Right lobe of liver (tissue), 6 donors: Measurements from ENCODE around the gene LY6G6C. TPM values are rescaled to one million over a fixed set of nuclear protein-coding genes. Genes with fewer than 3 reads are reported as not detected.
A peak's percentile ranks its signal among the peaks of the same experiment; 100 is the strongest.

ENCODE experiments used
- ATAC-seq, 4 donors: fragments of 200-7000 bp; cut with Tn5 transposase; one replicate each; pipeline ENCODE4 v1.9.1; 2020; ENCODE audit warnings: mild to moderate bottlenecking in 4 of 4, moderate library complexity in 4 of 4
- DNase-seq, 3 donors: peaks; one replicate each; pipeline ENCODE4 v3.0.0-alpha.2; 2020
- H3K27ac ChIP-seq, 3 donors: fragments of 200-600 bp; one replicate each; pipeline ENCODE4 v1.8.0; 2022
- H3K27me3 ChIP-seq, 2 donors: fragments of 200-600 bp; one replicate each; pipeline ENCODE4 v1.8.0; 2022
- H3K36me3 ChIP-seq, 4 donors: fragments of 200-600 bp; sonication (generic) in 1 of 4; one replicate each; pipeline versions ENCODE4 v1.5.1 to v1.8.0; 2017 to 2022; ENCODE audit warnings: control low read depth in 1 of 4
- H3K4me1 ChIP-seq, 4 donors: fragments of 200-600 bp; sonication (generic) in 1 of 4; one replicate each; pipeline versions ENCODE4 v1.5.1 to v1.8.0; 2017 to 2022; ENCODE audit warnings: control low read depth in 1 of 4
- H3K4me3 ChIP-seq, 3 donors: fragments of 200-600 bp; one replicate each; pipeline ENCODE4 v1.8.0; 2022
- H3K9me3 ChIP-seq, 4 donors: fragments of 200-600 bp; sonication (generic) in 1 of 4; one replicate each; pipeline versions ENCODE4 v1.5.1 to v1.8.0; 2017 to 2022; ENCODE audit warnings: control low read depth in 1 of 4
- POLR2A ChIP-seq: fragments of 450-650 bp; IDR thresholded peaks from one replicate; pipeline ENCODE4 v1.6.1; 2017; ENCODE audit warnings: antibody characterized with exemption, mild to moderate bottlenecking
- WGBS: methylation state at CpG from one replicate; pipeline ENCODE4 v1.1.6; 2018; ENCODE audit warnings: low coverage, low lambda C conversion rate; ENCODE audit not compliant: insufficient coverage; ENCODE audit errors: missing lambda C conversion rate; 5-methylcytosine and 5-hydroxymethylcytosine counted together
- intact Hi-C, 2 donors: fragments of 100-400 bp; cut with DNase I; formaldehyde crosslinking; loops; one replicate each; pipeline versions ENCODE4 v1.11.2 to v1.14.1; 2022
- total RNA-seq, 6 experiments: library from RNA; depleted of rRNA in 2 of 6; stranded (reverse); fragments of >200 nt in 2 of 6; fragmentation: NEBNext Ultra II Directional in 3 of 6; extraction: Animal tissue kit (Norgen Biotek cat#: 25700) in 3 of 6; gene quantifications; one replicate each; pipeline versions ENCODE4 v1.1.0 to v1.2.4, GENCODE V29; 2016 to 2023
- TF ChIP-seq, protein P1 (sequence below), 4 donors: fragments of 200-600 bp in 3 of 4; fragments of 450-650 bp in 1 of 4; IDR thresholded peaks; one replicate each; pipeline versions ENCODE4 v1.5.1 to v1.8.0; 2016 to 2022; ENCODE audit warnings: antibody characterized with exemption in 4 of 4, mild to moderate bottlenecking in 2 of 4
- donor health status: DM: no; HTN: yes; CAD: no.
- donor health status: DM: no; HTN: no; CAD: no.
- donor health status: DM: no; HTN: no; CAD: no.
- donor health status: DM: no; HTN: yes; CAD: no.
- donor health status: DM: no; HTN: yes; CAD: no.

LY6G6C gene
- total RNA-seq, 6 experiments from 2014 or later, result not detected

DNA sequence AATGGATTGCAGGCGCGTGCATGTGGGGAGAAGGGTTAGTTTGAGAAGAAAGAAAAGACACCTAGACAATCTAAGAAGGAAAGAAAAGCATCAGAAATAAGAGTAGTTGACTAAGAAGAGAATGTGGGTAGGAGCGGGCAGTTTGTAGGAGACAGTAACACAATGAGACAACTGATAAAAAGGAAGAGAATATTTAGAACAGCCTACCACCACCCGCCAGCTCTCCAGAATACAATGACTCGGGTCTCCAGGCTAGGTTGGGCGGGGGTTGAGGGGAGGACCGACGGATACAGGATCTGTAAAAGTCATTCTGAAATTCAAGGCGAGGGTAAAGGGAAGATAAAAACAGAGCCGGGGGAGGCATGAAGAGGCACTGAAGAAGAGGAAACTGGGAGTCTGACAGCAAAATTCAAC is 19.1 kb downstream of the LY6G6C start:
- DNase-seq (no peak), ATAC-seq (peak; percentile 1 to 6 (median 4))
- Histone ChIP-seq H3K36me3 (peaks cover 0 to 20% (median 2%) of the 10 kb centered on the region in 4 donors), H3K4me1 (peaks cover 0 to 21% (median 11%) of the 10 kb centered on the region in 4 donors), H3K9me3 (no peaks in the 10 kb centered on the region), H3K27ac (peak overlapping the region; percentile 95 to 98 (median 97)), H3K4me3 (peak overlapping the region; percentile 71 to 80 (median 77)), H3K27me3 (no peaks in the 10 kb centered on the region)
- intact Hi-C loops, result no loop called here
- TF ChIP-seq POLR2A, result no peak
- TF ChIP-seq, protein P1, sequence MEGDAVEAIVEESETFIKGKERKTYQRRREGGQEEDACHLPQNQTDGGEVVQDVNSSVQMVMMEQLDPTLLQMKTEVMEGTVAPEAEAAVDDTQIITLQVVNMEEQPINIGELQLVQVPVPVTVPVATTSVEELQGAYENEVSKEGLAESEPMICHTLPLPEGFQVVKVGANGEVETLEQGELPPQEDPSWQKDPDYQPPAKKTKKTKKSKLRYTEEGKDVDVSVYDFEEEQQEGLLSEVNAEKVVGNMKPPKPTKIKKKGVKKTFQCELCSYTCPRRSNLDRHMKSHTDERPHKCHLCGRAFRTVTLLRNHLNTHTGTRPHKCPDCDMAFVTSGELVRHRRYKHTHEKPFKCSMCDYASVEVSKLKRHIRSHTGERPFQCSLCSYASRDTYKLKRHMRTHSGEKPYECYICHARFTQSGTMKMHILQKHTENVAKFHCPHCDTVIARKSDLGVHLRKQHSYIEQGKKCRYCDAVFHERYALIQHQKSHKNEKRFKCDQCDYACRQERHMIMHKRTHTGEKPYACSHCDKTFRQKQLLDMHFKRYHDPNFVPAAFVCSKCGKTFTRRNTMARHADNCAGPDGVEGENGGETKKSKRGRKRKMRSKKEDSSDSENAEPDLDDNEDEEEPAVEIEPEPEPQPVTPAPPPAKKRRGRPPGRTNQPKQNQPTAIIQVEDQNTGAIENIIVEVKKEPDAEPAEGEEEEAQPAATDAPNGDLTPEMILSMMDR (IDR thresholded peaks at IDR 0.05), result no peak
- under 1% methylated on average over 10 of the region's 10 CpGs for WGBS

DNA sequence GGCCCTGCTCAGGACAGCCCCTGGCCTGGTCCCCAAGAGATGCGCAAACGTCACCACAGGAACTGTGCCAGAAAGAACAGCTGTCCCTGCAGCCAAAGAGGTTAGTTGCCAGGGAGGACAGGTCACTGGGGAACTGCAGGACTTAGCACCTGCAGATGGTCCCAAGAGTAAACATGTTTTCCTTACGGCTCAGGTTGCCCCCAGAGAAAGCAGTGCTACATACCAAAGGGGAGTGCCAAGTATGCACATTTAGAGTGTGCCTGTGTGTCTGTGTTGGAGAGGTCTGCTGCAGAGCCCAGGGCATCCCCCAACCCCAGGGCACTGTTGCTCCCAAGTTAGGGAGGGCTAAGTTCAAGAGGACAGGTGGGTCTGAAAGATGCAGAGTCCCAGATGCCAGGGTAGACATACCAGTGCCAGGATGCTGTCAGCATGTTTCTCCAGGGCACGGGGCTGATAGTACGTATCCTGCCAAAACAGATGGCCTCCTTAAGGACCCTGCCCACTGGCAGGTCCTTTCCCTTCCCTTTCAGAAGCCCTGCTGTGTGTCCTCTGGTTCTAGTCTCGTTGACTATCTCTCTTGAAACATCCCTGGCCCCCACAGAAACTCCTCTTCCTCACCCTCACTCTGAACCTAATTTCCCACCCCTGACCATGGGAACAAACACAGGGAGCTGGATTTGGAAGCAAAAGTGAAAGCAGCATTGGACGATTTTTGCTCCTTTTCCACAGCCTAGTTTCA is 19.7 kb downstream of the LY6G6C start:
- peak overlapping the region; percentile 71 to 80 (median 77) for H3K4me3 ChIP-seq
- DNase-seq (peak; percentile 58 to 76 (median 69)), ATAC-seq (peak in 2 of 4 donors; percentile 15 to 24)
- no peak for TF ChIP-seq POLR2A
- TF ChIP-seq, protein P1 (IDR thresholded peaks at IDR 0.05), result no peak
- 2% methylated on average over 3 of the region's 7 CpGs for WGBS
- peaks cover 0 to 21% (median 11%) of the 10 kb centered on the region in 4 donors for H3K4me1 ChIP-seq
- peak overlapping the region; percentile 95 to 98 (median 97) for H3K27ac ChIP-seq
- no peaks in the 10 kb centered on the region for H3K9me3 ChIP-seq
- intact Hi-C loops, result no loop called here
- H3K27me3 ChIP-seq, result no peaks in the 10 kb centered on the region
- H3K36me3 ChIP-seq, result peaks cover 0 to 21% (median 2%) of the 10 kb centered on the region in 4 donors

DNA sequence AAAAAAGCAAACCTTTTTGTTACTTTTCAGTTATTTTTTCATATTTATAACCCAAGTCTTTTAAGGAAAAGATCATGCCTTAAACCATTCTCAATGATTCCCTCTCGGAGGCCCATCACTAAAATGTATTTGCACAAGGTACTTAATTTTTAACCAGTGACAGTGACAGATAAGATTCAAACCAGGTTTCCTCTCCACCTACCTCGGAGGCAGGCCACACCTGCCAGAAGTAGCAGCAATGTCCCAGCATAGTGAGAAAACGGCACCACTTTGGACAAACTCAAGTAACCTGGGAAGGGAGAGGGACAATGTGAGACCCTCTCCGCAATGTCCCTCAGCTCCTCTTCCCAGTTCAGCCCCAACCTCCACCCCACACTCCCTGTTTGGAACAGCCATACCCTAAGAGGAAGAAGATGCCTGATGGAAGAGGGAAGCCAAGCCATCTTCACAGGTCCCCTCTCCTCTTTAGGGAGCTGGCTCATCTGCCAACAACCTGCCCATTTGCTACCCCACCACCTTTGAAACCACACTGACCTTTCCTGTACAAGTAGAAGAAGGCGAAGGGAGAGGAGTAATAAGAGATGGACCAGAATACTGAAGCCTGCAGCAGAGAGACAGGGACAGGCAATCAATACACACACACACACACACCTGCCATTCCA is 20.7 kb downstream of the LY6G6C start:
- peaks cover 0 to 21% (median 11%) of the 10 kb centered on the region in 4 donors for H3K4me1 ChIP-seq
- no peak overlapping the region for H3K27ac ChIP-seq
- H3K27me3 ChIP-seq, result no peaks in the 10 kb centered on the region
- no peak for TF ChIP-seq POLR2A
- TF ChIP-seq, protein P1 (IDR thresholded peaks at IDR 0.05), result no peak
- no peak for ATAC-seq
- H3K9me3 ChIP-seq, result no peaks in the 10 kb centered on the region
- no peak overlapping the region for H3K4me3 ChIP-seq
- intact Hi-C loops, result no loop called here
- DNase-seq, result no peak
- WGBS, result 47% methylated on average over 4 of the region's 5 CpGs
- H3K36me3 ChIP-seq, result peaks cover 0 to 29% (median 2%) of the 10 kb centered on the region in 4 donors

DNA sequence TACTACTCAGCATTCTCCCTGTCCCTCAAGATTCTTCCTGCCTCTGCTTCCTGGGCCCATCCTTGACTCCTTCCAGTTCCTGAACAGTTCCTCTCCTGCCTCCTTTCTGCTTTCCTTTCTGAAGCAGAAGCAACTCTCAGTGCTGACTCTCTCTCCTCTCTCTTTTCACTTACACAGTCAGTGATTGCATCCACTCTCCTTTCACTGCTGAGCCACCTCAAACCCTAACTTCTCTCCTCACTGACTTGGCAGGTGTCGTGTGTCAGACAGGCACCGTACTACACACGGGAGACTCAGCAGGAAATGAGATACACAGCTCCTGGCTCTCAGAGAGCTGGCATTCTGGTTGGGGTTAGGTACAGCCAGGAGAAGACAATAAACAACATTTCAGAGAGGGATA is 24.0 kb downstream of the LY6G6C start:
- peaks cover 0 to 61% (median 6%) of the 10 kb centered on the region in 4 donors for H3K36me3 ChIP-seq
- DNase-seq, result no peak
- H3K27ac ChIP-seq, result no peak overlapping the region
- no peak for ATAC-seq
- peaks cover 0 to 18% (median 11%) of the 10 kb centered on the region in 4 donors for H3K4me1 ChIP-seq
- 67% methylated on average over 3 of the region's 3 CpGs for WGBS
- H3K4me3 ChIP-seq, result no peak overlapping the region
- intact Hi-C loops, result no loop called here
- TF ChIP-seq, protein P1 (IDR thresholded peaks at IDR 0.05), result no peak
- TF ChIP-seq POLR2A, result no peak
- H3K9me3 ChIP-seq, result no peaks in the 10 kb centered on the region
- H3K27me3 ChIP-seq, result no peaks in the 10 kb centered on the region
